Suprapubic skin (tissue), 4 donors: ENCODE results near the gene FNDC5.

Experiments used
- EP300 ChIP-seq: sonication (generic); formaldehyde crosslinking; IDR thresholded peaks from one replicate; pipeline ENCODE4 v1.6.1; 2017; ENCODE audit warnings: antibody characterized with exemption
- POLR2A ChIP-seq, 2 donors: fragments of 450-650 bp; IDR thresholded peaks; one replicate each; pipeline ENCODE4 v1.6.1; 2017; ENCODE audit warnings: antibody characterized with exemption in 2 of 2, mild to moderate bottlenecking in 2 of 2, moderate library complexity in 2 of 2
- POLR2AphosphoS5 ChIP-seq, 3 donors: sonication (generic); formaldehyde crosslinking; IDR thresholded peaks; one replicate each; pipeline ENCODE4 v1.6.1; 2017; ENCODE audit warnings: antibody characterized with exemption in 3 of 3
- TF ChIP-seq, protein P1 (sequence below), 2 donors: fragments of 200-600 bp in 1 of 2; fragments of 450-650 bp in 1 of 2; sonication (generic) in 1 of 2; IDR thresholded peaks; one replicate each; pipeline ENCODE4 v1.5.1; 2016 to 2019; ENCODE audit warnings: antibody characterized with exemption in 2 of 2, mild to moderate bottlenecking in 1 of 2, moderate library complexity in 1 of 2

DNA sequence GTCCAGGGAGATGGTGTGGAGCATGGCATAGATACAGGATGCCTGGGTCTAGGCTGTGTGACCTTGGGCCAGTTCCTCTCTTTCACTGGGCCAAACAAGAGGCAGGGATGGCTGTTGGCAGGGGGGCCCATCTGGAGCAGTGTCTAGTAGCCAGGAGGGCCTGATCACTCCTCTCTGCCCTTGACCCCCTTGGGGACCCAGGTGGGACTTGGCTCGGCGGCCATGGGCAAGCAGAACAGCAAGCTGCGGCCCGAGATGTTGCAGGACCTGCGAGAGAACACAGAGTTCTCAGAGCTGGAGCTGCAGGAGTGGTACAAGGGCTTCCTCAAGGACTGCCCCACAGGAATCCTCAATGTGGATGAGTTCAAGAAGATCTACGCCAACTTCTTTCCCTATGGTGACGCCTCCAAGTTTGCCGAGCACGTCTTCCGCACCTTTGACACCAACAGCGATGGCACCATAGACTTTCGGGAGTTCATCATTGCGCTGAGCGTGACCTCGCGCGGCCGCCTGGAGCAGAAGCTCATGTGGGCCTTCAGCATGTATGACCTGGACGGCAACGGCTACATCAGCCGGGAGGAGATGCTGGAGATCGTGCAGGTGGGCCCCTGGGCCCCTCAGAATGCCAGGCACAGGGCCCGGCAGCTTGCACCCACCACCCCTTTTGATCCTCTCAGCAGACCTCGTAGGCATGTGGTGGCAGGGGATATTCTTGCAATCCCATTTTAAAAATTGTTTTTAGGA lies 18.1 kb upstream of the FNDC5 start:
- TF ChIP-seq, protein P1, sequence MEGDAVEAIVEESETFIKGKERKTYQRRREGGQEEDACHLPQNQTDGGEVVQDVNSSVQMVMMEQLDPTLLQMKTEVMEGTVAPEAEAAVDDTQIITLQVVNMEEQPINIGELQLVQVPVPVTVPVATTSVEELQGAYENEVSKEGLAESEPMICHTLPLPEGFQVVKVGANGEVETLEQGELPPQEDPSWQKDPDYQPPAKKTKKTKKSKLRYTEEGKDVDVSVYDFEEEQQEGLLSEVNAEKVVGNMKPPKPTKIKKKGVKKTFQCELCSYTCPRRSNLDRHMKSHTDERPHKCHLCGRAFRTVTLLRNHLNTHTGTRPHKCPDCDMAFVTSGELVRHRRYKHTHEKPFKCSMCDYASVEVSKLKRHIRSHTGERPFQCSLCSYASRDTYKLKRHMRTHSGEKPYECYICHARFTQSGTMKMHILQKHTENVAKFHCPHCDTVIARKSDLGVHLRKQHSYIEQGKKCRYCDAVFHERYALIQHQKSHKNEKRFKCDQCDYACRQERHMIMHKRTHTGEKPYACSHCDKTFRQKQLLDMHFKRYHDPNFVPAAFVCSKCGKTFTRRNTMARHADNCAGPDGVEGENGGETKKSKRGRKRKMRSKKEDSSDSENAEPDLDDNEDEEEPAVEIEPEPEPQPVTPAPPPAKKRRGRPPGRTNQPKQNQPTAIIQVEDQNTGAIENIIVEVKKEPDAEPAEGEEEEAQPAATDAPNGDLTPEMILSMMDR (IDR thresholded peaks at IDR 0.05): no peak
- no peak for TF ChIP-seq POLR2AphosphoS5 (IDR thresholded peaks at IDR 0.05)
- TF ChIP-seq EP300: no peak
- no peak for TF ChIP-seq POLR2A (IDR thresholded peaks at IDR 0.05)
